ENCODE measurements around the gene DNAH14. TPM values are rescaled to one million over a fixed set of nuclear protein-coding genes. Genes with fewer than 3 reads are reported as not detected.

Gene DNAH14
- total and polyA plus RNA-seq, 9 of the 15 experiments (the other 6 are each of a cell fraction or from before 2014, with no cell fraction given): 58.4 to 142 (median 98.4) TPM

DNA sequence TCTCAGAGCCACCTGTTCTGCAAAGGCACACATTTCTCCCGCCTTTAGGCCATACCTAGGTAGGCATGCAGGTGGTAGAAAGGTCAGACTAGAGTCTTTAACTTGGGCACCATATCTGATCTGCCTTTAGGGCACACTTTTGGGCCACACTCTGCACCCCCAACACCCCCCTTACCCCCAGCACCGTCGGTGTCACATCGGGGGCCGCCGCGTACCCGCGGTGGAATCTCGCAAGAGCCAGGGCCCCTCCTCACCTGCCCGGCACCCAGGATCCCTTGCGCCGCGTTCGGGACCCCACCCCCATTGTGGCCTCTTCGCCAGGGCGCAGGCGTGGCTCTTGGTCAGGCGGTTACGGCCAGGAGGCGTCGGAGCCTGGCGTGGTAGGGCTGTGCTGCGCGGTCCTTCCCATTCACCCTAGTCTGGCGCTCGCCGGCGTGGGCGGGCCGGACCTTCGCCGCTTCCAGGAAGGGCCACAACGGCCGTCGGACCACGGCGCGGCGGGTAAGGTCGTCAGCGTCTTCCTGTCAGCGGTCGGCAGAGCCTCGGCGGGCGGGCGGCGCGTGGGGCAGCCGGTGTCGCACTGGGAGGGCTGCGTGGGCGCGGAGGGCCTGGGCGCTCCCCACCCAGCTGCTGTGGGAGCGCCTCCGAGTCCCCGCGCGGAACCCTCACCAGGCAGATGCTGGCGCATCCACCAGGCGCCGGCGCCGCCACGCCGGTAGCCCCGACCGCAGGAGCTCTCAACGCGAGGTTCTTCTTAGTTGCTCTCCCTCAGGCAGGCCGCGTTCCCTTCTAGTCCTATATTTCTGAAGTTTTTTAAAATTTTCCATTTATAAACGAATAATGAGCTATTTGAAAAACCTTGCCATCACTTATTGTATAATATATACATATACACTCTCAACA, at the start of gene DNAH14 (continued):
- TF ChIP-seq ZBTB12 (CRISPR knock-in tag; IDR thresholded peaks at IDR 0.05) (no peak; the same call in 1 of the 2 replicates), KDM1A (IDR thresholded peaks at IDR 0.05) (no peak), ZNF57 (CRISPR knock-in tag; IDR thresholded peaks at IDR 0.05) (no peak), SLC30A9 (CRISPR knock-in tag; IDR thresholded peaks at IDR 0.05) (no peak), TCFL5 (CRISPR knock-in tag; conservative IDR thresholded peaks at IDR 0.05) (no peak), MAFG (tag; conservative IDR thresholded peaks at IDR 0.05) (no peak), ZZZ3 (IDR thresholded peaks at IDR 0.05) (no peak), FIP1L1 (IDR thresholded peaks at IDR 0.05; ENCODE audit: low read depth, low read length, poor library complexity, severe bottlenecking) (peak; percentile 94), ZNF253 (CRISPR knock-in tag; conservative IDR thresholded peaks at IDR 0.05) (no peak), NKRF (IDR thresholded peaks at IDR 0.05; ENCODE audit: borderline replicate concordance) (no peak), MECOM (CRISPR knock-in tag; IDR thresholded peaks at IDR 0.05) (no peak), LCOR (CRISPR knock-in tag; IDR thresholded peaks at IDR 0.05) (peak; percentile 93), HNRNPH1 (optimal IDR thresholded peaks at IDR 0.05; ENCODE audit: low read depth, low read length) (no peak), HDAC8 (tag; IDR thresholded peaks at IDR 0.05) (no peak), DACH1 (IDR thresholded peaks at IDR 0.05; ENCODE audit: partially characterized antibody) (no peak), RNF219 (CRISPR knock-in tag; IDR thresholded peaks at IDR 0.05) (no peak), ZNF217 (CRISPR knock-in tag; IDR thresholded peaks at IDR 0.05) (no peak), ARID3B (CRISPR knock-in tag; IDR thresholded peaks at IDR 0.05; ENCODE audit: borderline replicate concordance) (no peak), ZNF41 (CRISPR knock-in tag; conservative IDR thresholded peaks at IDR 0.05) (no peak; the same call in 1 of the 2 replicates)

All from K562 (cell line).